Stimulated activated CD8-positive, alpha-beta memory T cell treated with anti-CD3 and anti-CD28 coated beads, Interleukin-15, amount 100 ng/mL, for 4 hours (primary cell): ENCODE results near the gene SPATA2.
"Not testable (repeated sequence)": the region's sequence is repeated elsewhere in the genome, so short reads cannot be mapped to it uniquely, and the experiment has no call there.

ENCODE experiments used
- DNase-seq, 2 donors: peaks; one replicate each; pipeline ENCODE4 v3.0.0-alpha.2; 2020; ENCODE audit warnings: low read depth in 2 of 2

The SPATA2 gene

GRCh38 chr20:49904440-49905214 is 10.7 kb downstream of the SPATA2 start:
- DNase-seq = no peak

- DNase-seq = no peak
These were observed 13.7 kb downstream of the SPATA2 start for GRCh38 chr20:49901588-49901987.

- DNase-seq = no peak
These were observed 15.6 kb downstream of the SPATA2 start for GRCh38 chr20:49899541-49900383.

- no peak for DNase-seq
These were observed 19.1 kb downstream of the SPATA2 start for GRCh38 chr20:49896204-49896603.

- not testable (repeated sequence) for DNase-seq
These were observed 19.7 kb downstream of the SPATA2 start for GRCh38 chr20:49895474-49896093.

GRCh38 chr20:49894073-49894470 is 21.3 kb downstream of the SPATA2 start:
- DNase-seq = no peak

GRCh38 chr20:49893242-49894072 is 21.9 kb downstream of the SPATA2 start:
- DNase-seq = no peak

- no peak for DNase-seq
These were observed 22.5 kb downstream of the SPATA2 start for GRCh38 chr20:49892817-49893216.

- DNase-seq = no peak
These were observed 23.1 kb downstream of the SPATA2 start for GRCh38 chr20:49892260-49892659.

GRCh38 chr20:49891476-49892110 is 23.7 kb downstream of the SPATA2 start:
- DNase-seq = no peak

GRCh38 chr20:49890471-49891361 is 24.6 kb downstream of the SPATA2 start:
- no peak for DNase-seq

- DNase-seq = no peak
These were observed 25.4 kb downstream of the SPATA2 start for GRCh38 chr20:49889935-49890333.

- DNase-seq = no peak
These were observed 26.1 kb downstream of the SPATA2 start for GRCh38 chr20:49889001-49889934.

GRCh38 chr20:49888212-49889000 is 26.9 kb downstream of the SPATA2 start:
- DNase-seq = peak in 1 of 2 donors; percentile 19

- no peak for DNase-seq
These were observed 27.8 kb downstream of the SPATA2 start for GRCh38 chr20:49887251-49888211.

- DNase-seq = no peak
These were observed 28.6 kb downstream of the SPATA2 start for GRCh38 chr20:49886571-49887213.
